NK-92 (cell line): Measurements from ENCODE around the gene NME1.
"Not testable (repeated sequence)": the region's sequence is repeated elsewhere in the genome, so short reads cannot be mapped to it uniquely, and the experiment has no call there.

ENCODE experiments used
- DNase-seq: peaks from one replicate; lab custom pipeline; 2025; ENCODE audit not compliant: unreplicated experiment; lab: John Stamatoyannopoulos, UW

NME1 gene

DNA sequence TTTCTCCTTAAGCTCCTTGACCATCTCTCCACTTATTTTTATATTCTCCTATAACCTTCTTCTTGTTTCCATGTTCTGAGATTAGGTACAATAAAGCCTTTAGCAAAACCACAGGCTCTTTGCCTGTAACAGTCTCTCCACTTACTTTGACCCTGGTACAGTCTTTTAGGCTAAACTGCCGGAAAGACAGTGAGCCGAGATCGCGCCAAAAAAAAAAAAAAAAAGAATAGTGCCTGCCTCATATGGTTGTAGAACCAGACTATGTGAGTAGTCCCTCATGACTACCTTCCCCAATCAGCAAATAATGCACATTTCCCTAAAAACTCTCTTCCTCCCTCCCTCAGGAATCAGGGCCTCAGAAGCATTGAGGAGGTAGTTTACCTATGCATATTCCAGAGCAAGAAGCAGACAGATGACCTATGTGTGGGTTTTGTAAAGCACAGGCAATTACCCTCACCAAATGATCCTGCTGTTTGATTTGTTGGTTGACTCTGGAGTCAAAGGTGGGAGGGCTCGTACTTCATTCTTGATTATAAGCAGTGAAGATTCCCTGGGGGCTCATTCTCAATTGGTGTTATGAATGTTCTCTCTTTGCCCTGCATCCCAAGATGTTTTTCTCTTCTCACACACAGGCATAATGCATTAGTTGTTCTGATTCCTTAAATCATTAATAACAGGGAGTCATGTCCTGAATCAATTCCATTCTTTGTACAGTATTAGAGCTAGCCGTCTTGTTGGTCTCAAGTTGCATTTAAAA is 8.9 kb upstream of the NME1 start:
- DNase-seq = no peak

DNA sequence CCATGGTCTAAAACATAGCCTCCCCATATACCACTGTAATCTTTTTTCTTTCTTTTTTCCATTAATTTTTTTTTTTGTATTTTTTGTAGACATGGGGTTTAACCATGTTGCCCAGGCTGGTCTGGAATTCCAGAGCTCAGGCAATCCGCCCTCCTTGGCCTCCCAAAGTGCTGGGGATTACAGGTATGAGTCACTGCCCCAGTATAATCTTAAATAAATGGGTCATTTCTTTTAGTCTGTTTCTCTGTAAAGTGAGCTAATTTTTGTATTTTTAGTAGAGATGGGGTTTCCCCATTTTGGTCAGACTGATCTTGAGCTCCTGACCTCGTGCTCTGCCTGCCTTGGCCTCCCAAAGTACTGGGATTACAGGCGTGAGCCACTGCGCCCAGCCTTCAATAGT is 5.7 kb upstream of the NME1 start:
- no peak for DNase-seq

GRCh38 chr17:51149163-51149562 is 4.2 kb upstream of the NME1 start:
- DNase-seq = no peak

DNA sequence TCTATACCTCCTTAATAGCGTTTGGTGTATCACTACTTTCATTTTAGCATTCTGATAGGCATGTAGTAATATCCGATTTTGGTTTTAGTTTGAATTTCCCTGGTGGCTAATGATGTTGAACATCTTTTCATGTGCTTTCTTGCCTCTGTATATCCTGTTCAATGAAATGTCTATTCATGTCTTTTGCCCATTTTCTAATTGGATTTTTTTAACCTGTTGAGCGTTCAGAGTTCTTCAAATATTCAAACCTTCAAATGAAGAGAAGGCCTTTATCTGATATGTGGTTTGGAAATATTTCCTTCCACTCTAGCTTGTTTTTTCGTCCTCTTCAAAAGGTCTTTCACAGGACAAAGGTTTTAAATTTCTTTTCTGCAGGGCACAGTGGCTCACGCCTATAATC is 2.4 kb upstream of the NME1 start:
- no peak for DNase-seq

- no peak for DNase-seq
Observed at GRCh38 chr17:51152766-51153209, 571 bp upstream of the NME1 start.

DNA sequence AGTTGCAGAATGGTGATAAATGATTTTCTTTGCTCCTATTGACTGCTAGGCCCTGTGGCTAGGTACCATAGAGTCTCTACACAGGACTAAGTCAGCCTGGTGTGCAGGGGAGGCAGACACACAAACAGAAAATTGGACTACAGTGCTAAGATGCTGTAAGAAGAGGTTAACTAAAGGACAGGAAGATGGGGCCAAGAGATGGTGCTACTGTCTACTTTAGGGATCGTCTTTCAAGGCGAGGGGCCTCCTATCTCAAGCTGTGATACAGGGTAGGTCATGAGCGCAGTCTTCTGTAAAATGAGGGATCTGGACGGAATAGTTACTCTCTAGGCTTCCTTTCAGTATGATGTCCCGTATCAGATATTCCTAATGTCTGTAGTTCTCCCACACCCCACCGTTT is 817 bp downstream of the NME1 start:
- DNase-seq = no peak

DNA sequence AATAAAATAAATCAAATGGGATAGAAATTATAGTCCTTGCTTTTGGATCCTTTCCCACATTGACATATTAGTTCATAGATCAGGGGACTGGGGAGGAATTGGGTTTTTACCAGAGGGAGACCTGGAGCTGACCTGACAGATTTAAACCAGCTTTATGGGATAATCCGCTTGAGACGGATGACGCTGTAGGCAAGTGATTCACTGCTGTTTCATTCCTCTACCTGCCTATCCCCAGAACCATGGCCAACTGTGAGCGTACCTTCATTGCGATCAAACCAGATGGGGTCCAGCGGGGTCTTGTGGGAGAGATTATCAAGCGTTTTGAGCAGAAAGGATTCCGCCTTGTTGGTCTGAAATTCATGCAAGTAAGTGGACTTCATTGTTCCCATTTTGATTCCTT is 2.1 kb downstream of the NME1 start:
- no peak for DNase-seq

DNA sequence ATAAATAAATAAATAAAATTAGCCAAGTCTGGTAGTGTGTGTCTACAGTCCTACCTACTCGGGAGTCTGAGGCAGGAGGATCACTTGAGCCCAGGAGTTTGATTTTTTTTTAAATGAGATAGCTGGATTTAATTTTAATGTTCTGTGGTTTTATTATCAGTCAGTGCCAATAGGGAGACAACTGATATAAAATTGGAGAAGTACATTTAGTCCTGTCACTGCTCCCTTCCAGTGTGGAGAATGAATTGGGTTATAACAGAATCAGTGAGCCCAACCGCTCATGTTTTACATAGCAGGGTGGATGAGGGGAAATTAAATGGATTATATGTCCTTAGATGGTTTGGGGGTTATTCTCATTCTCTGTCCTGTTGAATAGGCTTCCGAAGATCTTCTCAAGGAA is 6.2 kb downstream of the NME1 start:
- no peak for DNase-seq

DNA sequence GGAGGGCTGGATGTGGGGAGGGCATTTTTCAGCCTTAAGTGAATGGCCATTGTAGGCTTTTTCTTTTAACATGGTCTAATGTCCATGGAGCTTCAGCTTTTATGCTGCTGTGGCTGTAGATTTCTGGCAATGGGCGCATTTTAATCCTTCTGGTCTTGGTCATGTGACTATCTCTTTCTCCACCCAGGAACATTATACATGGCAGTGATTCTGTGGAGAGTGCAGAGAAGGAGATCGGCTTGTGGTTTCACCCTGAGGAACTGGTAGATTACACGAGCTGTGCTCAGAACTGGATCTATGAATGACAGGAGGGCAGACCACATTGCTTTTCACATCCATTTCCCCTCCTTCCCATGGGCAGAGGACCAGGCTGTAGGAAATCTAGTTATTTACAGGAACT is 8.2 kb downstream of the NME1 start:
- DNase-seq = no peak

GRCh38 chr17:51164911-51165679 is 11.7 kb downstream of the NME1 start:
- DNase-seq = no peak

DNA sequence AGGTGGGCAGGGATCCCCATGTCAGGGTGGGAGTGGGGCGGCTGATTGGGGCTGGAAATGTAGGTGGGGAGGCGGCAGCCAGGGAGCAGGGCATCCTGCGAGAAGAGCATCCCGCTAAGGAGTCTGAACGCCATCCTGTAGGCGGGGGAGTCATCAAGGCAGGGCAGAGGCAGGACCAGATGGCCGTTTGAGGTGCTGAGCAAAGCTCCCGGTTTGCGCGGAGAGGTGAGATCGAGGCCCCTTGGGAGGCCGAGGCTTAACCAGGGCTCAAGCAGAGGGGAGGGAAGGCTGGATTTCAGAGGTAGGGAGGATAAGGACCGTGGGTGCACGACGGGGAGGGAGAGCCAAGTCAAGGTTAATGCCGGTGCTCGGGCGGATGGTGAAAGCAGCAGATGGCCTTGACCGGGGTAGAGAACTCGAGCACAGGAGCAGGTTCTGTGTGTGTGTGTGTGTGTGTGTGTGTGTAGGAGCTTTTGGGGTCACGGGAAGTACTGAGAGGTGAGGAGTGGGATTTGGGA is 12.4 kb downstream of the NME1 start:
- no peak for DNase-seq

DNA sequence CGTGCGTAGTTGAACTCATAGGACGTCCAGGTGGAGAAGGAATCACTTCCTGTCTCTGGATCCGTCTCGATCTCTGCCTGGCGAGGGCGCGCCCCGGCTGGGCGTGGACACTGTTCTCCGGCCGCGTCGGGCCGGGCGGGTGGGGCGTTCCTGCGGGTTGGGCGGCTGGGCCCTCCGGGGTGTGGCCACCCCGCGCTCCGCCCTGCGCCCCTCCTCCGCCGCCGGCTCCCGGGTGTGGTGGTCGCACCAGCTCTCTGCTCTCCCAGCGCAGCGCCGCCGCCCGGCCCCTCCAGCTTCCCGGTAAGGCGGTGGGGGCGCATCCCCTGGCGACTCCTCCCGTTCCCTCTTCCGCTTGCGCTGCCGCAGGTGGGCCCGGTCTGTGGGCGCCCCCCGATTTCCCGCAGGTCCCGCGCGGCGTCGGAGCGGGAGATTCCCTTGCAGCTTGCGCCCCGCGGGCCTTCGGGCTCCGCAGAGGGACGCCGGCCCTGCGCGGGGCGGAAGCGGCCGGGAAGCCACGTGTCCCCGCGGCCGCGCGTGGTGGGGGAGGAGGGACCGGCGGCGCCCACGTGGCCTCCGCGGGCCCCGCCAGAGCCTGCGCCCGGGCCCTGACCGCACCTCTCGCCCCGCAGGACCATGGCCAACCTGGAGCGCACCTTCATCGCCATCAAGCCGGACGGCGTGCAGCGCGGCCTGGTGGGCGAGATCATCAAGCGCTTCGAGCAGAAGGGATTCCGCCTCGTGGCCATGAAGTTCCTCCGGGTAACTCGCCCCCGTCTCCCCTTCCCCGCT is 13.0 kb downstream of the NME1 start, which contains the start of gene NME2:
Gene NME2, plus strand, starts transcription at position 214 of the 789 bp plus-strand sequence. Its CDS starts 420 bp downstream, at position 634.
- no peak for DNase-seq

- no peak for DNase-seq
Observed at GRCh38 chr17:51166987-51167931, 13.9 kb downstream of the NME1 start.

DNA sequence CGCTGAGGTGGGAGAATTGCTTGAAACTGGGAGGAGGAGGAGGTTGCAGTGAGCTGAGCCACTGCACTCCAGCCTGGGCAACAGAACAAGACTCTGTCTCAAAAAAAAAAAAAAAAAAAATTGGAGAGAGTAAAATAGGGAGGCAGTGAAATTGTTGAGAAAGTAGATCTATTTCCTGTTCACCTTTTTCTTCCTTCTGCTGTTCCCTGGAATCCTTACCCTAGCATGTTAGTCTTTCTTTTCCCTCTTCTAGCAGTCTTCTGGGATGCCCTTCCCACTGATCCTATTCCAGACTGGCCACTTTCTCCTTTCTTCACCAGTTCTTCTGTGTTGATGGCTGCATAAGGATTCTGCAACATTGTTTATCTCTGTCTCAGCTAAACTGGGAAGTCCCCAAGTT is 16.0 kb downstream of the NME1 start:
- DNase-seq = no peak

GRCh38 chr17:51170736-51171135 is 17.4 kb downstream of the NME1 start:
- DNase-seq = no peak

DNA sequence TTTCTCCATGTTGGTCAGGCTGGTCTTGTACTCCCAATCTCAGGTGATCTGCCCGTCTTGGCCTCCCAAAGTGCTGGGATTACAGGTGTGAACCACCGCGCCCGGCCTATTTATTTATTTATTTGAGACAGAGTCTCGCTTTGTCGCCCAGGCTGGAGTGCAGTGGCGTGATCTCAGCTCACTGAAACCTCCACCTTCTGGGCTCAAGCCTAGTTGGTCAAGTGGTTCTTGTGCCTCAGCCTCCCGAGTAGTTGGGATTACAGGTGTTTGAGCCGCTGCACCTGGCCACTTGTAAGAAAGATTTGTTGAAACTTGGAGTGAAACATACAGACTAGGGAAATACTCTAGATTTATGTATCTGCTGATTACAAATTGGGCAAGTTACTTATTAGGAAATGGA is 18.7 kb downstream of the NME1 start:
- not testable (repeated sequence) for DNase-seq

DNA sequence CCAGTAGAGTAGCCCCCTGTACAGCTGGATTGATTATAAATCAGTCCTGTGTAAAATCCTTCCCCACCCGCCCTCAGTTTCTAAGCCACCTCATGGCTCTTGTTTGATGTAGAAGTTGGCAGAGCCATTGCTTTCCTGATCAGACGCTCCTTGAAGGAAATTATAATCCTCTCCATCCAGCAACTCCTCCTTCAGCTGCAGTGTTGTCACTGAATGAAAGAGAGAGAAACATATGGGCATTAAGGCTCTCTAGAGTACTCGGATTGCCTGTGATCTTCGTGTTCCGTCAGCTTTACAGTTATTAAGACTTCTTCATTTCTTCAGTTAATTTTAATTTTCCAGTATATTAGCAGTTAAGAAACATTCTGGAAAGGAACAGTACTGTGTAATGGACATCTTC is 27.1 kb downstream of the NME1 start:
- no peak for DNase-seq

DNA sequence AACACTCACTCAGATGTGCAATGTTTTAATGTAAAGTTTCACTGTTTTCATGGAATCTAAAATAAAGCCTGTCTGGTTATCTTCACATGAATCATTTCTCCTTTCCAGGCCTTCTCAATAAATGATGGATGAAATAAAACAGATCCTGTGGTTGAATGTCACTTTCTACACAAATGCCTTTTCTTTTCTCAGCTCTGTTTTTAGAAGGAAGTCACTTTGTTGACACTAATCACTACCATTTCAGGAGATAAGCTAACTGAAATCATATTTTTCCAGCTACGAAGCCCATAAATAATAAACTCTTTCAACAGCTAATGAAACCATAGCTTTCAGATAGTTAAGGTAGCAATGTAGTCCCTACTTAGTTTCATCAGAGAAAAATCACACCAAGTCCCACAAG is 30.8 kb downstream of the NME1 start:
- no peak for DNase-seq

- DNase-seq = no peak
Observed at GRCh38 chr17:51185763-51186332, 32.5 kb downstream of the NME1 start.

- DNase-seq = no peak
Observed at GRCh38 chr17:51188271-51188833, 35.0 kb downstream of the NME1 start.
